HL-60/S4 treated with phorbol 12-myristate 13-acetate at 8.2 ng/mL for 4 days and 3 days (cell line): Measurements from ENCODE around the gene PDE11A.
"Not testable (repeated sequence)": the region's sequence is repeated elsewhere in the genome, so short reads cannot be mapped to it uniquely, and the experiment has no call there.

Experiments used
- in situ Hi-C: fragments of 300-500 bp; cut with MboI; formaldehyde crosslinking; loops from 2 replicates; pipeline ENCODE4 v1.15.0; 2022; ENCODE audit warnings: low sequenced_read_pairs

The PDE11A gene

DNA sequence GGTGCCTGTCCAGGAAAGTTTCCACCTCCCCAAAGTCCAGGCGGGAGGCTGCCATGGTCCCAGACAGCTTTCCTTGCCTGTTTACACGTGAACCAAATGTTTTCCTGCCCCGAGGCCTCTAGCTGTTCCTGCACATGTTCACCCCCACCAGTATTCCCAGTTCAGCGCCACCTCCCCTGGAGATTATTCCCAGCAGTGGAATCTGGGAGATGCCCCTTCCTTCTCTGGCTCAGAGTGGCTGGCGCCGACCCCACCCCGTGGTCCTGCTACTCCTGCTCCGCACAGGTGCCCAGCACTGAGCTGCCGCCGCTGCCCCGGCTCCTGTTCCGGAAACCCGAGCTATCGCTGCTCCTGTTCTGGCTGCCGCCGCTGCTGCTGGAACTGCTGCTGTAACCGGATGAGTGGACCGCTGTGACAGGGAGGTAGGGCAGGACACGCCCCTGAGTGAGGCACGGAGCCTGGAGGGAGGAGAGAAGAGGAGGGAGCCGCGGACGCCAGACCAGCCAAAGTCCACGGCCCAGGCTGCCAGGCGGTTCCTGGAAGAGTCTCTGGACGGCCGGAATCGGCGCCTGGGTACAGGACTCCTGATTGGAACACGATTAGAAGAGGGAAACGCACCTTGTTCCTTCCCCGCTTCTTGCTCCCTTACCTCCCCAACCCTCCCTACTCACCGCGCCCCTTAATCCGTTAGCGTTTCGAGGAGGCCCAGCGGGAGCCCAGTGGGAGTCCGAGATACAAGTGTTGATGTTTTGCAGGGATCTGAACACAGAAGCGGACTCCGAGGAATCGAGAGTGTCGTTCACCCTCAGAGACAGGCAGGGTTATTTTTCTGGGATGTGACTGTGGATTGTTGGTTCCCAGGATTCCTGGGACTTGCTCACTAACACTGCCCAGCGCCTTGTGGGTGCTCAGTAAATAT lies at the start of gene PDE11A:
TSS of gene PDE11A (minus strand) at position 395 of the 919 bp plus-strand sequence. CDS start at position 55, 340 bp downstream.
- in situ Hi-C loops, result no loop called here

- in situ Hi-C loops, result no loop called here
Observed at GRCh38 chr2:178119179-178119922, 46.8 kb upstream of the PDE11A start.

DNA sequence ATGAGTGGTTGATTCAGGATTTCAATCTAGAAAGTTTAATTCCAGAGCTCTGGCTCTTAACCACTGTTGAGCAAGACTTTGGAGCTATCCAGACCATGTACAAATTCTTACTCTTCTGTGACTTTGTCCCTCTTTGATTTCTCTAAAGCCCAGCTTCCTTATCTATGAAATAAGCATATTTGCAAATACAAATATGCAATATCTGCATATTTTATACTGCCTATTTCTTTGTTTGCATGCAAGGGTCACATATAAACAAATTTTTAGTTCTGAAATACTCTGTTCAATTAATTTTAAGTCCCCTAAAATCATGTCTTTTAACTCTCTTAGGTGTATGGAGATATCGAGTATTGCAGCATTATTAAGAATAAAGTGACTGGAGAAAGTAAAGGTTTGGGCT lies 45.1 kb upstream of the PDE11A start:
- in situ Hi-C loops, result no loop called here

DNA sequence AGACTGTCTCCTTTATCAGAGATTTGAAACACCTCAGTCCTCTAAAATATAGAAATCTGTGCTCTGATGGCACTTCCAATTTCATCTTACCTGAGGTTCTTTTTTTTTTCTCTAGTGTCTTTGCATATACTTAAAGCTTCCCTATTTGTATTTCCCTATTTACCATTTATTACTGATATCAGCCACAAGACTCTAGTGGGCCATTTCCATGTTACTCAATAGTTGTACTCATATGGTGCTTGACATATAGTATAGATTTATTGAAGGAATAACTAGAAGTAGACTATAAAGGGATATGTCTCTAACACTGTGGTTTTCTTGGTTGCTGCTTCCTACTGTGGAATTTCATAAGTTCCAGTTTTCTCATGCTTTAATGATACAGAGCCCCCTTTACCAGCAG lies 42.7 kb upstream of the PDE11A start:
- in situ Hi-C loops, result no loop called here

- in situ Hi-C loops, result no loop called here
Observed at GRCh38 chr2:178114462-178114861, 41.9 kb upstream of the PDE11A start.

DNA sequence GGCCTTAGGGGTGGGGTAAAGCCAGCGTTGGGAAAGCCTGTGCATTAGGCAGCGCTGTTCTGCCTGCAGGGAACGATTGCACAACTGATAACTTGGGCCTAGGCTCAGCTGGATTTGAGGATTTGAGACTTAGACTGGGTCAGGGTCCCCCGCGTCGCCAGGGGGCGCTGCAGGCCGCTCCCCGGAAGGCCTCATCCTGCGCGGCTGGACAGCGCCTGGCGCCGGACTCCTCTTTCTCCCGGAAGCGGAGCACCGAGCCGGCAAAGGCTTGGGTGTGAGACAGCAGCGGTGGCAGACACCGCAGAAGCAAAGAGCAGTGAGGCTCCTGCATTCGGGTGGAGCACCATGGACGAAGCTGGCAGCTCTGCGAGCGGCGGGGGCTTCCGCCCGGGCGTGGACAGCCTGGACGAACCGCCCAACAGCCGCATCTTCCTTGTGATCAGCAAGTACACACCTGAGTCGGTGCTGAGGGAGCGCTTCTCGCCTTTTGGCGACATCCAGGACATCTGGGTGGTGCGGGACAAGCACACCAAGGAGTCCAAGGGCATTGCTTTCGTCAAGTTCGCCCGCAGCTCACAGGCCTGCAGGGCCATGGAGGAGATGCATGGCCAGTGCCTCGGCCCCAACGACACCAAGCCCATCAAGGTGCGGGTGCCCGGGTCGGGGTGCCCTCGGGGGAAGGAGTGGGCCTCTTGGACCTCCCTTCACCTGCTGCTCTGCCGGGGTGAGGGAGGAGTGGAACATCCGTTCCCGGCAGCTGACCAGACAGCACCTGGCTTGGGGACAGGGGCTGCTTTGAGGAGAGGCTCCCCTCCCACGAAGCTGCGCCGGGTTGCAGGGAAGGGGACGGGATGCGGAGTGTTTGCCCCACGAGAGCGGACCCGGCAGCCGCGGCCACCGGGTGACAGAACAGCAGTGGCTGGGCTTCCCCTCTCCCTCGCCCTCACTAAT lies 39.9 kb upstream of the PDE11A start, which contains the start of gene RBM45:
TSS of gene RBM45 (plus strand) at position 236 of the 951 bp plus-strand sequence. CDS start at position 346, 110 bp downstream.
- in situ Hi-C loops, result no loop called here

- in situ Hi-C loops, result no loop called here
Observed at GRCh38 chr2:178111743-178112142, 39.2 kb upstream of the PDE11A start.

DNA sequence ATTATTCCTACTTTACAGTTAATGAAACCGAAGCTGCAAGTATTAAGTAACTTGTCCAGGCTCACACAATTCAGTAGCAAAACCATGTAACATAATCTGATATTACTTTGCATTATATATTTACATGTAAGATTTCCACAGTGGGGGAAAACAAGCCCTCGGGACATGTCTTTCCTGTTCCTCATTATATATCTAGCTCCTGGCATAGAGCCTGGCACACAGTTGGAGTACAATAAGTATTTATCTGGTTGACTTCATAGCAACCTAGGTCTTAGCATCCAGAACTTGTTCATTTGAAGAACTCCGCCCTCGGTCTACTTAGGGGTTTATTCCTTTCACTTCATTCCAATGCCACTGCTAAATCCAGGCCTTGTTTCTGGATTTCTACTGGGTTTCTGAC lies 38.1 kb upstream of the PDE11A start:
- in situ Hi-C loops, result no loop called here

DNA sequence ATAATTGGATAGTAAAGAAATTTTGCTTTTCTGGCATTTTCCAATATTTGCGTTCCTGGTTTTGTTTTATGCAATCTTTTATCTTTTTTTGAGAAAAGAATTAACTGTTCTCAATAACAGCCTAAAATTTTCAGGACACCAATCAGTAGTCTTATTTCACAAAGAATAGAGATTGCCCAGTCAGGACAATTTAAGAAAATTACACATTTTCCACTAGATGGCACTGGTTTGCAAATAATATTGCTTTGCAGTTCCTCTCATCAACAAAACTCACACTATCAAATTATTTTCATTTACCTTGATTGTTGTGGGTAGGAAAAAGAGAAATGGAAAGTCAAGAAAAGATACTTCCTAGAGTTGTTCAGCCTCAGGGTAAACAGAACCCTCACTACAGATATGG lies 37.2 kb upstream of the PDE11A start:
- in situ Hi-C loops, result no loop called here

GRCh38 chr2:178108176-178108575 lies 35.6 kb upstream of the PDE11A start:
- in situ Hi-C loops, result no loop called here

- in situ Hi-C loops, result no loop called here
Observed at GRCh38 chr2:178106053-178106452, 33.5 kb upstream of the PDE11A start.

DNA sequence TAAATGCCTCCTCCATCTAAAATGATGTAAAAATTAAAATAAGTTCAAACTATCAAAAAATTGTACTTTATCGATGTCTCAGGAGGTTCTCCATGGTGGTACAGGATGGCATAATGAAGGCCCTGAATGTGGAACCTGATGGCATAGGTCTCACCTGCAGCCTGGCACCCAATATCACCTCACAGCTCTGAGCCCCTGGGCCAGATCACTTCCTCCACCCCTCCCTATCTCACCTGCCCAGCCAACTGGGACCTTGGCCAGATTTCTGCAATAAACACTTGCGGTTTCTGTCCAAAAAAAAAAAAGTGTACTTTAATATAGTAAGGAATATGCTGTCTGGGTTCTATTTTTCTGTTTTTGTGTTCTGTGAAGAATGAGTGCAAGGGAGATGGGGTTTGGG lies 33.0 kb upstream of the PDE11A start:
- in situ Hi-C loops, result no loop called here

- in situ Hi-C loops, result no loop called here
Observed at GRCh38 chr2:178101321-178102079, 28.9 kb upstream of the PDE11A start.

GRCh38 chr2:178093471-178093870 lies 20.9 kb upstream of the PDE11A start:
- in situ Hi-C loops, result no loop called here

DNA sequence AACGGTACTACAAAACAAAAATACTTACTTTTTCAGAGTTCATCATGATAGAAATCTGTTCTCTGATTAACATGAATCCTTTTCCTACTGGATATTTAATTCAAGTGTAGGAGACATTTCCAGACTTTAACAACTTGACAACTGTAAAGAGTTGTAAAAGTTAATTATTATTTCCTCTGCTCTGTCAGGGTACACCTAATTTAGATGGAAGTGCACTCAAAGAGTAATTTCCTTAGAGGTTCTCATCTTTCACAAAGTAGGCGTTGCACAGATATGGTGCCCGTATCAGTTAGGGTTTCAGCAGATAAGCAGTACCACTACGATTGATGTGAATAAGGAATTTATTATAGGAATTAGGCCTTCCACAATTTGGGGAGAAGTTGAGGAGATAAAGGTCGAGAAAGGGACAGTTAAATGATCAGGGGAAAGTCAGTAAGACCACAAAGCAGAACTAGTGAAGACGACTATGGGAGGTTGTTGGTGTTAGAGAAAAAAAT lies 16.2 kb upstream of the PDE11A start:
- in situ Hi-C loops, result no loop called here

- in situ Hi-C loops, result no loop called here
Observed at GRCh38 chr2:178084273-178084672, 11.7 kb upstream of the PDE11A start.

- in situ Hi-C loops, result no loop called here
Observed at GRCh38 chr2:178082408-178083045, 9.9 kb upstream of the PDE11A start.

DNA sequence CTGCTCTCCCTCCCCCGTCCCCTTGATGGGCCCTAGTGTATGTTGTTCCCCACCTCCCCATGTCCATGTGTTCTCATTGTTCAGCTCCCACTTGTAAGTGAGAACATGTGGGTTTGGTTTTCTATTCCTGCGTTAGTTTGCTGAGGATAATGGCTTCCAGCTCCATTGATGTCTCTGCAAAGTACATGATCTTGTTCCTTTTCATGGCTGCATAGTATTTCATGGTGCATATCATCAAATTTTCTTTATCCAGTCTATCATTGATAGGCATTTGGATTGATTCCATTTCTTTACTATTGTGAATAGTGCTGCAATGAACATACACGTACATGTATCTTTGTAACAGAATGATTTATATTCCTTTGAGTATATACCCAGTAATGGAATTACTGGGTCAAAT lies 6.7 kb upstream of the PDE11A start:
- in situ Hi-C loops, result not testable (repeated sequence)

- in situ Hi-C loops, result no loop called here
Observed at GRCh38 chr2:178076130-178076529, 3.6 kb upstream of the PDE11A start.

- in situ Hi-C loops, result no loop called here
Observed at GRCh38 chr2:178075006-178075326, 2.4 kb upstream of the PDE11A start.
